Vagina (tissue), 2 donors: ENCODE measurements around the gene DENND2C. TPM values are rescaled to one million over a fixed set of nuclear protein-coding genes. Genes with fewer than 3 reads are reported as not detected.

Experiments
- DNase-seq, 2 donors: peaks; one replicate each; pipeline ENCODE4 v3.0.0-alpha.2; 2017; ENCODE audit errors: extremely low spot score in 2 of 2
- H3K27ac ChIP-seq: fragments of 200-600 bp; sonication (generic); one replicate; pipeline ENCODE4 v1.5.1; 2019
- H3K27me3 ChIP-seq: fragments of 200-600 bp; sonication (generic); one replicate; pipeline ENCODE4 v1.5.1; 2019
- H3K36me3 ChIP-seq, 2 donors: fragments of 200-600 bp; sonication (generic); one replicate each; pipeline ENCODE4 v1.5.1; 2017 to 2019
- H3K4me1 ChIP-seq: fragments of 200-600 bp; sonication (generic); one replicate; pipeline ENCODE4 v1.5.1; 2019
- H3K4me3 ChIP-seq, 2 donors: fragments of 200-600 bp; sonication (generic); 1 replicate in 1 of 2; 2 replicates in 1 of 2; pipeline ENCODE4 v1.5.1; 2016 to 2019
- H3K9me3 ChIP-seq: fragments of 200-600 bp; sonication (generic); one replicate; pipeline ENCODE4 v1.5.1; 2019
- CTCF ChIP-seq, 3 experiments: fragments of 450-650 bp in 2 of 3; fragments of 200-600 bp in 1 of 3; sonication (generic) in 1 of 3; IDR thresholded peaks; one replicate each; pipeline ENCODE4 v1.5.1; 2017 to 2019; ENCODE audit warnings: antibody characterized with exemption in 3 of 3, mild to moderate bottlenecking in 2 of 3, moderate library complexity in 2 of 3
- POLR2A ChIP-seq, 2 donors: fragments of 450-650 bp; IDR thresholded peaks; one replicate each; pipeline ENCODE4 v1.6.1; 2017; ENCODE audit warnings: antibody characterized with exemption in 2 of 2, mild to moderate bottlenecking in 2 of 2, moderate library complexity in 2 of 2
- POLR2AphosphoS5 ChIP-seq, 2 donors: sonication (generic); formaldehyde crosslinking; IDR thresholded peaks; one replicate each; pipeline ENCODE4 v1.9.0; 2017; ENCODE audit warnings: antibody characterized with exemption in 2 of 2, mild to moderate bottlenecking in 2 of 2, low read depth in 1 of 2; ENCODE audit not compliant: insufficient read depth in 1 of 2
- intact Hi-C: fragments of 100-400 bp; cut with DNase I; formaldehyde crosslinking; loops from one replicate; pipeline ENCODE4 v1.15.1; 2023
- total RNA-seq: library from RNA; depleted of rRNA; stranded (reverse); fragments of >200 nt; gene quantifications from one replicate; pipeline ENCODE4 v1.2.3, GENCODE V29; 2016

DENND2C gene
- total RNA-seq, 1 donor from 2014 or later = 25.5 TPM

- TF ChIP-seq POLR2AphosphoS5 (IDR thresholded peaks at IDR 0.05; ENCODE audit: insufficient read depth in 1 of 2, low read depth in 1 of 2) (no peak), POLR2A (IDR thresholded peaks at IDR 0.05) (no peak), CTCF (IDR thresholded peaks at IDR 0.05) (no peak)
- no peaks in the 10 kb centered on the region for H3K4me1 ChIP-seq
- H3K36me3 ChIP-seq = no peaks in the 10 kb centered on the region
Measured at GRCh38 chr1:114685851-114686250, 16.0 kb upstream of the DENND2C start.

GRCh38 chr1:114677691-114678090, 7.8 kb upstream of the DENND2C start:
- intact Hi-C loops = no loop called here
- no peaks in the 10 kb centered on the region for H3K36me3 ChIP-seq
- H3K27ac ChIP-seq = no peak overlapping the region
- TF ChIP-seq CTCF (IDR thresholded peaks at IDR 0.05) (no peak), POLR2A (IDR thresholded peaks at IDR 0.05) (no peak), POLR2AphosphoS5 (IDR thresholded peaks at IDR 0.05; ENCODE audit: insufficient read depth in 1 of 2, low read depth in 1 of 2) (no peak)
- H3K27me3 ChIP-seq = no peaks in the 10 kb centered on the region
- H3K4me3 ChIP-seq = no peak overlapping the region
- DNase-seq = no peak
- H3K4me1 ChIP-seq = no peaks in the 10 kb centered on the region
- no peaks in the 10 kb centered on the region for H3K9me3 ChIP-seq

More at GRCh38 chr1:114685851-114686250, 16.0 kb upstream of the DENND2C start:
- no peaks in the 10 kb centered on the region for H3K27me3 ChIP-seq
- no peak for DNase-seq
- no peak overlapping the region for H3K4me3 ChIP-seq
- H3K27ac ChIP-seq = no peak overlapping the region
- no peaks in the 10 kb centered on the region for H3K9me3 ChIP-seq
- intact Hi-C loops = no loop called here

- no peak for DNase-seq
- Histone ChIP-seq H3K4me1 (peaks cover 2% of the 10 kb centered on the region), H3K4me3 (no peak overlapping the region), H3K9me3 (no peaks in the 10 kb centered on the region), H3K27me3 (no peaks in the 10 kb centered on the region), H3K27ac (no peak overlapping the region), H3K36me3 (no peaks in the 10 kb centered on the region)
- no peak for TF ChIP-seq POLR2A (IDR thresholded peaks at IDR 0.05)
- no peak for TF ChIP-seq POLR2AphosphoS5 (IDR thresholded peaks at IDR 0.05; ENCODE audit: insufficient read depth in 1 of 2, low read depth in 1 of 2)
- no peak for TF ChIP-seq CTCF (IDR thresholded peaks at IDR 0.05)
- intact Hi-C loops = no loop called here
Measured at GRCh38 chr1:114676115-114676514, 6.3 kb upstream of the DENND2C start.

GRCh38 chr1:114671939-114672275, 2.1 kb upstream of the DENND2C start:
- Histone ChIP-seq H3K4me1 (peaks cover 11% of the 10 kb centered on the region), H3K36me3 (no peaks in the 10 kb centered on the region), H3K4me3 (no peak overlapping the region), H3K9me3 (no peaks in the 10 kb centered on the region), H3K27ac (no peak overlapping the region), H3K27me3 (no peaks in the 10 kb centered on the region)
- TF ChIP-seq POLR2AphosphoS5 (IDR thresholded peaks at IDR 0.05; ENCODE audit: insufficient read depth in 1 of 2, low read depth in 1 of 2) = no peak
- TF ChIP-seq POLR2A (IDR thresholded peaks at IDR 0.05) = no peak
- no peak for TF ChIP-seq CTCF (IDR thresholded peaks at IDR 0.05)
- intact Hi-C loops = no loop called here
- no peak for DNase-seq

- Histone ChIP-seq H3K9me3 (no peaks in the 10 kb centered on the region), H3K4me1 (peaks cover 11% of the 10 kb centered on the region), H3K4me3 (peak overlapping the region in 1 of 2 donors; percentile 89), H3K27me3 (no peaks in the 10 kb centered on the region), H3K36me3 (no peaks in the 10 kb centered on the region), H3K27ac (peak overlapping the region; percentile 92)
- intact Hi-C loops = no loop called here
- TF ChIP-seq POLR2A (IDR thresholded peaks at IDR 0.05) = no peak
- peak in 1 of 3 experiments; percentile 18 for TF ChIP-seq CTCF (IDR thresholded peaks at IDR 0.05)
- no peak for DNase-seq
Measured at GRCh38 chr1:114671011-114671938, 1.4 kb upstream of the DENND2C start.
